ENCODE data around the gene RUNX2.

Gene RUNX2

GRCh38 chr6:45595010-45595851 is 267.1 kb downstream of the RUNX2 start:
- no peak for DNase-seq

GRCh38 chr6:45597424-45597823 is 269.3 kb downstream of the RUNX2 start:
- no peak for DNase-seq

DNA sequence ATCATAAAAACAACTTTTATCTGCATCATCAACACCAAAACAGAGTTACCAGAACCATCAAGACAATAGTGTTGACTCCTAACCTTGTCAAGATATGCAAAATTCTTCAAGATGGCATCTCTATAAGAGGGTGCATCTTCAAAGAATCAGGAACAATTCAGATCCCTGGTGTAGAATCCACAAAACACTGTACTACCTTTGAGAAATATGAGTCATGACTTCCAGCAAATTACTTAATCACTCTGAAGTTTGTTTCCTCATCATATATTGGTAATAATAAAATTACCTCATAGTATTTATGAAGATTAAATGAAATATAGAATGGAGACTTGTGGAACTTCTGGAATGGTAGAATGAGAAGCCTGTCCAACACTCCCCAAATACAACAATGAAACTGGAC is 270.9 kb downstream of the RUNX2 start:
- DNase-seq = no peak

GRCh38 chr6:45605971-45606370 is 277.8 kb downstream of the RUNX2 start:
- DNase-seq = no peak

- no peak for DNase-seq
Measured at GRCh38 chr6:45606831-45607400, 278.8 kb downstream of the RUNX2 start.

- DNase-seq = no peak
Measured at GRCh38 chr6:45607798-45608197, 279.7 kb downstream of the RUNX2 start.

- no peak for DNase-seq
Measured at GRCh38 chr6:45608252-45608913, 280.3 kb downstream of the RUNX2 start.

DNA sequence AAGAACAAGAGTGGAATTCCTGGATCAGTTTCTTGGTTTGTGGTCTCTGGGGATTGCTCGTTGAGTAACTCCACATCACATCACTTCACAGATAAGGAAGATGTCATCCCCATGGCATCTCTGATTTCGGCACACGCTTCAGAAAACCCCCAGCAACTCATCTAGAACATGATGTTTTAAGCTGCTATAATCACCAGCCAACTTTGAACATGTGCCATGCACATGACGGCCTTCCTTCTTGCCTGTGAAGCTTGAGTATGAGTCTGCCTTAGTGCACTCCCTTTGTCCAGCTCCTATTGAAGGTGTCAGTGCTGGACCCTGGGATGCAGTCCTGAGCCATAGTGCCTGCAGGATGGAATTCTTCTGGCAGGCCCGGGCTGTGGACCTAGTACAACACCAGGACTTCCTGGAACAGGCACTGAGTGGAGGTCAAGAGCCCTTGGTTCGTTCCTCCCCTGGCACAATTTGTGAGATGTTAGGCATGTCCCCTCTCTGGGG is 281.1 kb downstream of the RUNX2 start:
- DNase-seq = no peak

DNA sequence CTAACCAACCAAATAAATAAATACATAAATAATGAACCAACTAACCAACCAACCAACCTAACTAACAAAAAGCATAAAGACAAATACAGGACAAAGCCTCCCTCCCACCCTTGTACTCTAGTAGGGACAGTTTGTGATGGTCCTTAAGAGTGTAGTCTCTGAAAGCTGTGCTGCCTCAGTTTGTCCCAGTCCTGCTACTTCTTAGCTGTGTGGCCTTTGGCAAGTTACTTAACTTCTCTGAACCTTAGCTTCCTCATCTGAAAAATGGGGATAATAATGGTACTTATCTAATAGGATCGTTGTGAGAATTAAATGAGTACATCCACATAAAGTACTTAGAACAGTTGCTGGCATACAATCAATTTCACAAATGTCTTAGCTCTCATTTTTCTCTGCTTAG is 282.2 kb downstream of the RUNX2 start:
- DNase-seq = no peak

DNA sequence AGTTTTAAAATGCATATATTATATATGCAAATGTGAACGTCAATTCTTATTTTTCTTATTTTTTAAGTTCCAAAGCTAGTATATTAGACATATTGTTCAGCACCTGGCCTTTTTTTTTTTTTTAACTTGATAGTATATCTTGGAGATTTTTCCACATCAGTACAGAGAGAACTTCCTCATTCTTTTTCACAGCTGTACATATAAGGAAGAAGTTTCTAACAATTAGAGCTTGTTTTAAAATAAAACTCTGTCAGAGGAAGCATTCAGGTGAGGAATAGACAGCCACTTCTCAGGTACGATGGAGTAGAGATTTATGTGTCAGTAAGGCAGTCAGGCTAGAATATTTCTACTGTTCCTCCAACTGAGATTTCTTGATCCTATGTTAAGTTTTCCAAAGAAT is 282.7 kb downstream of the RUNX2 start:
- DNase-seq = no peak

- DNase-seq = no peak
Measured at GRCh38 chr6:45611491-45611890, 283.4 kb downstream of the RUNX2 start.

DNA sequence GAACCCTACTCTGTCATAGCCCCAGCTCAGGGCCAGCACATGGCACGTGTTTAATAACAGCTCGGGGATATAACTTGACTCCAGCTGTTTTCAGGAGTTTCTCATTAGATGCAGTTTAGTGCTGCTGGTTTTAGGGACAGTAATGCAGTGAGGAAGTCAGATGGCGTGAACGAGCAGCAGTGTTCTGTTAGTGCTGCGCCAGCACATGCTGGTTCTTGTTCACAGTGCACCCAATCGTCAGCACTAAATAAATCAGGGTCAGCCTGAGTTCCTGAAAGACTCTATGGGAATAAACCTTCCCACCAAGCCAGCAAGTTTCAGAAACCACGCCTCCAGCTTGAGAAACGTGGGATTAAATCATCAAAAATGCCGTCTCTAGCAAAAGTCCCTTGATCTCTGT is 285.5 kb downstream of the RUNX2 start:
- no peak for DNase-seq

- DNase-seq = no peak
Measured at GRCh38 chr6:45614488-45615285, 286.6 kb downstream of the RUNX2 start.

- DNase-seq = no peak
Measured at GRCh38 chr6:45616209-45616608, 288.1 kb downstream of the RUNX2 start.

DNA sequence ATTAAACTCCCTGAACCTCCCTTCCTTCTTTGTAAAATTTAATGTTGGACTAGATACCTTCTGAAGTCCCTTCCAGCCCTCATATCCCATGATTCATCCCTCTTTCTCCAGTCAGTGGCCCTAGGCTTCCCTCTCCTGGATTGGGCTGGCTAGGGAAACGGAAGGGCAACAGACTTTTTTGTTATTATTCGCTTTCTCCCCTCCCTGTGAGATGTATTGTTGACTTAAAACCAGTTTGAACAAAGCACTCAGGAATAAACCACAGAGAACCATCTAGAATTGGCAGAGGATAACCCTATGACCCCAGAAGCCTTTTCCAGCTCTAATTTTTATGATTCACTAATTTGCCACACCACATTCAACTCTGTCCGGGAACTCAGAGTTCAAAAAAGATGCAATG is 289.3 kb downstream of the RUNX2 start:
- DNase-seq = no peak

GRCh38 chr6:45618259-45618658 is 290.1 kb downstream of the RUNX2 start:
- no peak for DNase-seq

- no peak for DNase-seq
Measured at GRCh38 chr6:45619211-45619760, 291.2 kb downstream of the RUNX2 start.

GRCh38 chr6:45619994-45620471 is 291.9 kb downstream of the RUNX2 start:
- peak; percentile 15 for DNase-seq

DNA sequence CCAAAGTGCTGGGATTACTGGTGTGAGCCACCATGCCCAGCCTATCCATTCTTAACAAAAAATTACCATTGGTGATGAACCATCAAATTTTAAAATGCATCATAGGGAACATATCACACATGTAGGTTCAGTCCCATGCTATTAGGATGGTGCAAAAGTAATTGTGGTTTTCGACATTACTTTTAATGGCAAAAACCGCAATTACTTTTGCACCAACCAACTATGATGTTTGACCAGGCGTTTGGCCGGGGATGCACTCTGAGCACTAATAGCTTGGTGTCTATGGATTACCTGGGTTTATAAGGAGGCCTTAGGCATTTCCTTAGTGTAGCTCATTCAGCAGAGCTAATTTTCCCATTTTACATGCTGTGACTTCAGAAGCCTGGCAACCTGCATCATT is 296.1 kb downstream of the RUNX2 start:
- DNase-seq = no peak

DNA sequence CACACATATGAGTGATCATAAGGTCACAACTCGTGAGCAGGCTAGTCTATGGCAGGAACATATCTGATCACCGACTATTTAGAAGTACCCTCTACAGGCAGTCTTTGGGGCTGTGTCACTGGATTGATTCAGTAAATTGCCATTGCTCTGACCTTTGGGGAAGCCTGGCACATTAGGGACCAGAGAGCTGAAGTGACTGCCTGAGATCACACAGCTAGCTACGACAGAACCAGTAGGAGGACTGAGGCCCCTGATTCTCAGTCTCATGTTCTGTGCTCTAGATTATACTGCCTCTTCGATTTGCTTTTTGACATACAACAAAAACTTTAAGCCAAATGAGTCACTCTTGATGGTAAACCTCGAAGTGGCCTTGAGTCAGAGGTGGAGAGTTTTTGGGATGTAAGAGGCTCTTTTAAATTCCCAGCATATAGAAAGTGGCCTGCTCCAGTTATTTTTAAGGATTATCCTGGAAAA is 297.1 kb downstream of the RUNX2 start:
- DNase-seq = no peak

DNA sequence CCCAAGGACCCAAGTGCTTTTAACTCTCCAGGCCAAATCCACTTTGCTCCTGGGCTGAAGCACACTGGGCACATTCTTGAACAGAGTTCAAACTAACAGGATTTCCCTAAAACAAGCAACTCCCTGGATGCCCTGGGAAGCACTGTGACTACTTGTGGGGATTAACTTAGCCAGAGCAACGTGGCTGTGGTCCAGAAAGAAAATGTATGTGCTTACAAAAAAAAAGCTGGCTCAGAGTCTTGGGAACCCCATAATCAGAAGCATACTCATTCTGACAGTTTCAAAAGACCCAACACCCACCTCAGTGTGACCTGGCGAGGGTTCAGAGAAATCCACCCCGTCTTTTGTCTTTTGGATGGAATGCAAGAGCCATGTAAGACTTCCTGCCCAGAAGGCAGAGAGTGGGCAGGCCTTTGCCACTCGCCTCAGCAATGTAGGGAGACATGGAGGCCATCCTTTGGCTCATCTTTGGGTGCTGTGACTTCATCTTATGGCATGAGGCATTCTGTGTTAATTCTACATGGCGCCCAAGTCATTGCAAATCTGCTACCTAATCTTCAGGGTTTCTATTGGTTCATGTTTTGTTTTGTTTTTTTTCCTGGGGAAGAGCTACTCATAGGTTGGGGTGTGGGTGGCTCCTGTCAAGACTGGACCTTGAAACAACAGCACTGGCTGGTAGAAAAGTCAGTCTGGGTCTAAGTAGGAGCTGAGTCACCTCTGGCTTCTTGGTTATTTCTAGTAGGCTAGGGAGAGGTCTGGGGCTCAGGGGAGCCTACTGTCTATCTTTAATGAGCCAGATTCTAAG is 298.2 kb downstream of the RUNX2 start:
- no peak for DNase-seq

DNA sequence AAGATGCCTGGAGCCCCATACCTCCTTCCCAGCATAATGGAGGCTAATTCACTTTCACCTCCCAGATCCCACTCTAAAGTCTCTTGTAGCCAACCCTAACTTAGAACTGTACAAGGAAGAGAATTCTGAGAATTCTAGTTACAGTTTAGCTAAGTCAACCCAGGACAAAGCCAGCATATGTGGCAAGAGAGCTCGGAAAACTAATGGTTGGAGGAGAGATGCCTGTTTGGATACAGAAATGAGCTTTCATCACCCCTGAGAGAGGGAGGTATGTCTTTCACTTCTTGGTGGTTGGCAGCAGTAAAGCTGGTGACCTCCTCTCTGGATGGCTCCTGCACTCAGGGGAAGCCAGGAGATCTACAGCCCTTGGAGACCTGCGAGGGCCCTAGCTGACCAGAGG is 302.2 kb downstream of the RUNX2 start:
- no peak for DNase-seq
